Measurements from ENCODE around the gene C19orf18. TPM values are rescaled to one million over a fixed set of nuclear protein-coding genes. Genes with fewer than 3 reads are reported as not detected.
"Not testable (repeated sequence)": the region's sequence is repeated elsewhere in the genome, so short reads cannot be mapped to it uniquely, and the experiment has no call there.

The C19orf18 gene
- under 1 TPM in 1 of 2 donors, not detected in 1; 0.29 TPM for total RNA-seq

- ATAC-seq (replicated peaks): no peak
- no peaks in the 10 kb centered on the region for H3K27me3 Mint-ChIP-seq
- no peak within 1 kb of the TSS for H3K27ac Mint-ChIP-seq
- peaks cover 13% of the 10 kb centered on the region for H3K36me3 Mint-ChIP-seq (ENCODE audit: low read depth)
- H3K9me3 Mint-ChIP-seq: peaks cover 34% of the 10 kb centered on the region
- no peak within 1 kb of the TSS for H3K4me3 Mint-ChIP-seq
- no peaks in the 10 kb centered on the region for H3K4me1 Mint-ChIP-seq
Observed at GRCh38 chr19:57974434-57974833, at the start of gene C19orf18. Gene C19orf18, minus strand, starts transcription at chr19:57974534. Its CDS starts 102 bp downstream, at chr19:57974432.

GRCh38 chr19:58022283-58022660 is 47.9 kb upstream of the C19orf18 start:
- Mint-ChIP-seq H3K27ac (no peak overlapping the region), H3K4me3 (no peak overlapping the region), H3K4me1 (no peaks in the 10 kb centered on the region), H3K27me3 (no peaks in the 10 kb centered on the region), H3K36me3 (ENCODE audit: low read depth) (no peaks in the 10 kb centered on the region), H3K9me3 (peaks cover 9% of the 10 kb centered on the region)
- ATAC-seq (replicated peaks): no peak

GRCh38 chr19:58021541-58022282 is 47.4 kb upstream of the C19orf18 start:
- no peaks in the 10 kb centered on the region for H3K27me3 Mint-ChIP-seq
- no peak overlapping the region for H3K4me3 Mint-ChIP-seq
- ATAC-seq (replicated peaks): peak; percentile 62
- no peaks in the 10 kb centered on the region for H3K36me3 Mint-ChIP-seq (ENCODE audit: low read depth)
- no peak overlapping the region for H3K27ac Mint-ChIP-seq
- peaks cover 9% of the 10 kb centered on the region for H3K9me3 Mint-ChIP-seq
- H3K4me1 Mint-ChIP-seq: no peaks in the 10 kb centered on the region

DNA sequence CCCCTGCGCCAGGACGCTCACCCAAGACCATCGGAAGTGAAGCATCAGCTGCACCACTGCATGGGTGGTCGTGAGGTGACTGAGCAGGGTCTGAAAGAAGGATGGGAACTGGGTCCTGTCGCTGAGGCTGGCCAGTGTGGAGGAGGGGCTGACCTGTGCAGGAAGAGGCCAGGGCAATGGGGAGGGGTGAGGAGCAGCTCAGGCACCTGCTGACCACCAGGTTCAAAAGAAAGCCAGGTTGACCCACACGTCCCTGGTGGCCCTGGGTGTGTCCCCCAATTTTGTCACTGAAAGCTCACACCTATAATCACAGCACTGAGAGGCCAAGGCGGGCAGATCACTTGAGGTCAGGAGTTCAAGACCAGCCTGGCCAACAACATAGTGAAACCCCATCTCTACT is 45.8 kb upstream of the C19orf18 start:
- ATAC-seq (replicated peaks): no peak
- H3K9me3 Mint-ChIP-seq: peaks cover 9% of the 10 kb centered on the region

GRCh38 chr19:58014141-58014540 is 39.8 kb upstream of the C19orf18 start:
- Mint-ChIP-seq H3K36me3 (ENCODE audit: low read depth) (no peaks in the 10 kb centered on the region), H3K4me3 (no peak overlapping the region), H3K9me3 (peaks cover 10% of the 10 kb centered on the region), H3K27ac (no peak overlapping the region), H3K27me3 (peaks cover 8% of the 10 kb centered on the region), H3K4me1 (no peaks in the 10 kb centered on the region)
- no peak for ATAC-seq (replicated peaks)

More for the DNA sequence above, 45.8 kb upstream of the C19orf18 start:
- H3K4me1 Mint-ChIP-seq: no peaks in the 10 kb centered on the region
- H3K4me3 Mint-ChIP-seq: no peak overlapping the region
- peaks cover 4% of the 10 kb centered on the region for H3K27me3 Mint-ChIP-seq
- no peaks in the 10 kb centered on the region for H3K36me3 Mint-ChIP-seq (ENCODE audit: low read depth)
- no peak overlapping the region for H3K27ac Mint-ChIP-seq

GRCh38 chr19:58010507-58010906 is 36.2 kb upstream of the C19orf18 start:
- peaks cover 4% of the 10 kb centered on the region for H3K27me3 Mint-ChIP-seq
- no peak overlapping the region for H3K27ac Mint-ChIP-seq
- peak overlapping the region; percentile 4 for H3K4me3 Mint-ChIP-seq
- no peaks in the 10 kb centered on the region for H3K4me1 Mint-ChIP-seq
- H3K9me3 Mint-ChIP-seq: peaks cover 25% of the 10 kb centered on the region
- H3K36me3 Mint-ChIP-seq (ENCODE audit: low read depth): peaks cover 19% of the 10 kb centered on the region
- ATAC-seq (replicated peaks): no peak

DNA sequence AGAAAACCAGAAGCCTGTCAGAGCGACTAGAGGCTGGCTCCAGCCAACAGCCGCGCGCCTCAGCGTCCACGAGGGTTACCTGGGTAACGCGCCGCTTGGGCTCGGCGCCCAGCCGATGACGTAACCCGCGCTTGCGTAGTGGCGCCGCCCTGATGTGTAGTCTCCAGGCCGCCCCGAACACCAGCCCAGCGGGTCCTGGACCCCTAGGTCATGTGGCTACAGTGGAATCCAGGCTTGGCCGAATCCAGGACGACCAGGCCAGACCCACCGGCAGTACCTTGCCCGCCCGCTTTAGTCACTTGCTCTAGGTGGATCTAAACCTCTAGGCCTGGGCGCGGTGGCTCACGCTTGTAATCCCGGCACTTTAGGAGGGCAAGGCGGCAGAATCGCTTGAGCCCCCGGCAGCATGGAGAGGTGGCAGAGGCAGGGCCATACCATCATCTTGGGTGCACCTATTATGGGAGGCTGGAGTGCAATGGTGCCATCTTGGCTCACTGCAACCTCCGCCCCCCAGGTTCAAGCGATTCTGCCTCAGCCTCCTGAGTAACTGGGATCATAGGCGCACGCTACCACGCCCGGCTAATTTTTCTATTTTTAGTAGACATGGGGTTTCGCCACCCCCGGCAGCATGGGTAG is 35.5 kb upstream of the C19orf18 start:
- H3K9me3 Mint-ChIP-seq: peaks cover 26% of the 10 kb centered on the region
- no peak overlapping the region for H3K27ac Mint-ChIP-seq

DNA sequence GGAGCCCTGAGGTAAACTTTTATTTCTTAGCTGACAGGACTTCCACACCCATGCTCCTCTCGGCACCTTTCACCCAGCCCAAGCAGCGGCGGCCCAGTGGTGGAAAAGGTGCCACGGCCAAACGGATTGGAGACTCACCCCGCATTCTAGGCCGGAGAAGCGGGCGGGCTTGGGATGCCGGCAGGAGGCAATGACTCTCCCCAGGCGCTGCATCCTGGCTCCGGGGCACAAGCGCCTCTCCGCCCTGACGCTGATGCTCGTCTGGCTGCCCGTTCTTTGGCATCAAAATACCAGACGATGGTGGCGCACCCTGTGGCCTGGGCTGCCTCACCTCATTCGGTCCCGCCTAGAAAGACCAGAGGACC is 34.9 kb upstream of the C19orf18 start:
- peaks cover 4% of the 10 kb centered on the region for H3K27me3 Mint-ChIP-seq
- peaks cover 31% of the 10 kb centered on the region for H3K9me3 Mint-ChIP-seq
- H3K4me1 Mint-ChIP-seq: peaks cover 5% of the 10 kb centered on the region
- no peak for ATAC-seq (replicated peaks)
- H3K4me3 Mint-ChIP-seq: peak overlapping the region; percentile 61
- no peak overlapping the region for H3K27ac Mint-ChIP-seq
- H3K36me3 Mint-ChIP-seq (ENCODE audit: low read depth): peaks cover 31% of the 10 kb centered on the region

More for the DNA sequence above, 35.5 kb upstream of the C19orf18 start:
- Mint-ChIP-seq H3K27me3 (peaks cover 4% of the 10 kb centered on the region), H3K36me3 (ENCODE audit: low read depth) (peaks cover 26% of the 10 kb centered on the region), H3K4me3 (peak overlapping the region; percentile 61), H3K4me1 (peaks cover under 1% of the 10 kb centered on the region)
- peak; percentile 96 for ATAC-seq (replicated peaks)

DNA sequence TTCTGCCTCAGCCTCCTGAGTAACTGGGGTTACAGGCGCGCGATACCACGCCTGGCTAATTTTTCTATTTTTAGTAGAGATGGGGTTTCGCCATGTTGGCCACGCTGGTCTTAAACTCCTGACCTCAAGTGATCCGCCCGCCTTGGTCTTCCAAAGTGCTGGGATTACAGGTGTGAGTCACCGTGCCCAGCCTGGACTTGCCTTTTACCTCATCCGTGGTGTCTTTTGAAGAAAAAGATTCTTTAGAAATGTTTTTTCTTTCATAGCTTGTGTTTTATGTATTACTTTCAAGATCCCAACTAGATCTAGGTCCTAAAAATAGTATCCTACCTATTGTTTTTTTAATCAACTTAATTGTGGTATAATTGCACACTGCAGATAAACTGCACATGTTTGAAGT is 34.5 kb upstream of the C19orf18 start:
- Mint-ChIP-seq H3K4me3 (peak overlapping the region; percentile 61), H3K36me3 (ENCODE audit: low read depth) (peaks cover 35% of the 10 kb centered on the region), H3K9me3 (peaks cover 33% of the 10 kb centered on the region)
- not testable (repeated sequence) for H3K4me1 Mint-ChIP-seq; ATAC-seq (replicated peaks); H3K27me3 Mint-ChIP-seq; H3K27ac Mint-ChIP-seq

DNA sequence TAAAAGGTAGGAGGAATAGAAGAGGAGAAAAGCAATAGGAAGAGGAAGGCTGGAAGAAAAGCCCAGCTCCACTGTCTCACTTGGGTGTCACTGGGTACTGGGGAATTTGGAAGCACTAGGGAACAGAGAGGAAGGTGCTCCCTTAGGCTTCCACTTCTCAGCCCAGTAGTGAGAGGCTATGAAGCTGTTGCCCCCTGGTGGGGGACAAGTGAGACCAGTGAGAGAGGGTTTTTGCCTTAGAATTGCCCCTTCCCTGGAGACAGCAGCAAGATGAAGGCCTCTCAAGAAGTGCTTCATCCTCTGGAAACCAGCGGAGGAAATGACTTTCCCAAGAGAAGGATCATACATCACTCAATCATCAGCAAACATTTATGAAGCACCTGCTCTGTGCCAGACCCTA is 33.0 kb upstream of the C19orf18 start:
- Mint-ChIP-seq H3K27ac (no peak overlapping the region), H3K27me3 (peaks cover 4% of the 10 kb centered on the region), H3K4me1 (peaks cover 9% of the 10 kb centered on the region), H3K4me3 (no peak overlapping the region), H3K36me3 (ENCODE audit: low read depth) (peaks cover 46% of the 10 kb centered on the region), H3K9me3 (peaks cover 30% of the 10 kb centered on the region)
- no peak for ATAC-seq (replicated peaks)

DNA sequence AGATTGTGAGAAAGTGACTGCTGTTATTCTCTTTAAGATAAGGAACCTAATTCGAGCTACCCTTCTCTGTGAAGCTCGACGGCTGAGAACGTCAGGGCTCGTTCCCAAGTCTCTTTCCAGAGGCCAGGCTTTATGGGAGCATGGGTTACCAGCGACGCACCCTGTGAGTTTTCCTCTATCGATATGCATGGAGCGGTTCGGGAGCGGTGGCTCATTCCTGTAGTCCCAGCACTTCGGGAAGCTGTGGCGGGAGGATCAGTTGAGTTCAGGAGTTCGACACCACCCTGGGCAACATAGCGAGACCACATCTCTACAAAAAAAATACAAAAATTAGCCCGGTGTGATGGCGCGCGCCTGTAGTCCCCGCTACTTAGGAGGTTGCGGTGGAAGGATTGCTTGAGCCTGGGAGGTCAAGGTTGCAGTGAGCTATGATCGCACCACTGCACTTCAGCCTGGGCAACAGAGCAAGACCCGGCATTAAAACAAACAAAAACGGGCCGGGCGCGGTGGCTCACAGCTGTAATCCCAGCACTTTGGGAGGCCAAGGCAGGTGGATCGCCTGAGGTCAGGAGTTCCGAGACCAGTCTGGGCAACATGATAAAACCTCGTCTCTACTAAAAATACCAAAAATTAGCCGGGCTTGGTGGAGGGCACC is 29.0 kb upstream of the C19orf18 start:
- Mint-ChIP-seq H3K27me3 (no peaks in the 10 kb centered on the region), H3K27ac (peak overlapping the region; percentile 85), H3K4me1 (peaks cover 17% of the 10 kb centered on the region), H3K36me3 (ENCODE audit: low read depth) (peaks cover 79% of the 10 kb centered on the region), H3K4me3 (peak overlapping the region; percentile 87), H3K9me3 (peaks cover 25% of the 10 kb centered on the region)
- ATAC-seq (replicated peaks): no peak

GRCh38 chr19:58002384-58003173 is 28.2 kb upstream of the C19orf18 start, which contains the start of gene ZNF606:
Gene ZNF606, minus strand, starts transcription at chr19:58002820. Its CDS starts 1,501 bp downstream, at chr19:58001319.
- Mint-ChIP-seq H3K4me1 (peaks cover 17% of the 10 kb centered on the region), H3K4me3 (peak within 1 kb of the TSS; percentile 87), H3K36me3 (ENCODE audit: low read depth) (peaks cover 87% of the 10 kb centered on the region), H3K9me3 (peaks cover 21% of the 10 kb centered on the region), H3K27ac (peak within 1 kb of the TSS; percentile 85), H3K27me3 (no peaks in the 10 kb centered on the region)
- ATAC-seq (replicated peaks): peak; percentile 99

GRCh38 chr19:58001895-58002369 is 27.6 kb upstream of the C19orf18 start:
- H3K36me3 Mint-ChIP-seq (ENCODE audit: low read depth): peaks cover 87% of the 10 kb centered on the region
- H3K4me1 Mint-ChIP-seq: peaks cover 17% of the 10 kb centered on the region
- H3K4me3 Mint-ChIP-seq: peak overlapping the region; percentile 87
- peak; percentile 2 for ATAC-seq (replicated peaks)
- peak overlapping the region; percentile 11 for H3K27ac Mint-ChIP-seq
- no peaks in the 10 kb centered on the region for H3K27me3 Mint-ChIP-seq
- peaks cover 18% of the 10 kb centered on the region for H3K9me3 Mint-ChIP-seq

DNA sequence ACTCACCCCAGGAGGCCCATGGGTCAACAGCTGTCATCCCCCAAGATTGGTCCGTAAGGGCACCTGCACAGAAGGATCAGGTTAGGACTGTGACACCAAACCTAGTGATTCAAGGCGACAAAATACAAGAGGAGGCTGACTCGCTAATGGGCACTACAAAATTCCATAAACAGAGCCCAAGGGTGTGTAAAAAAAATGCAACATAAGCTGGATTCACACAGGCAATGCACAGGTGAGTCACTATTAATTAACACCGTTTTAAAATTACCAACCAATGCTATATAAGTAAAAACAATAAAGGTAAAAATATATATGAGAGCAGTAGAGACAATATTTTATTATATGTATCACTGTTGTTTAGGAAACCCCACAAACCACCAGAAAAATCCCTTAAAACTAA is 26.3 kb upstream of the C19orf18 start:
- H3K27ac Mint-ChIP-seq: no peak overlapping the region
- peak overlapping the region; percentile 87 for H3K4me3 Mint-ChIP-seq
- ATAC-seq (replicated peaks): no peak
- no peaks in the 10 kb centered on the region for H3K27me3 Mint-ChIP-seq
- H3K4me1 Mint-ChIP-seq: peaks cover 17% of the 10 kb centered on the region
- peaks cover 85% of the 10 kb centered on the region for H3K36me3 Mint-ChIP-seq (ENCODE audit: low read depth)
- H3K9me3 Mint-ChIP-seq: peaks cover 13% of the 10 kb centered on the region

Data from activated T-helper 17 cell treated with anti-CD3 and anti-CD28 coated beads, Interleukin-2, amount 50 U/mL, for 72 hours (primary cell).